Stimulated activated CD4-positive, alpha-beta T cell treated with anti-CD3 and anti-CD28 coated beads, Interleukin-2, amount 100 ng/mL, for 48 hours (primary cell): ENCODE results near the gene MNT.
A peak's percentile ranks its signal among the peaks of the same experiment; 100 is the strongest.
"Not testable (repeated sequence)": the region's sequence is repeated elsewhere in the genome, so short reads cannot be mapped to it uniquely, and the experiment has no call there.

ENCODE experiments used
- DNase-seq, 2 donors: peaks; one replicate each; pipeline ENCODE4 v3.0.0-alpha.2; 2020

The MNT gene, protein sequence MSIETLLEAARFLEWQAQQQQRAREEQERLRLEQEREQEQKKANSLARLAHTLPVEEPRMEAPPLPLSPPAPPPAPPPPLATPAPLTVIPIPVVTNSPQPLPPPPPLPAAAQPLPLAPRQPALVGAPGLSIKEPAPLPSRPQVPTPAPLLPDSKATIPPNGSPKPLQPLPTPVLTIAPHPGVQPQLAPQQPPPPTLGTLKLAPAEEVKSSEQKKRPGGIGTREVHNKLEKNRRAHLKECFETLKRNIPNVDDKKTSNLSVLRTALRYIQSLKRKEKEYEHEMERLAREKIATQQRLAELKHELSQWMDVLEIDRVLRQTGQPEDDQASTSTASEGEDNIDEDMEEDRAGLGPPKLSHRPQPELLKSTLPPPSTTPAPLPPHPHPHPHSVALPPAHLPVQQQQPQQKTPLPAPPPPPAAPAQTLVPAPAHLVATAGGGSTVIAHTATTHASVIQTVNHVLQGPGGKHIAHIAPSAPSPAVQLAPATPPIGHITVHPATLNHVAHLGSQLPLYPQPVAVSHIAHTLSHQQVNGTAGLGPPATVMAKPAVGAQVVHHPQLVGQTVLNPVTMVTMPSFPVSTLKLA

DNA sequence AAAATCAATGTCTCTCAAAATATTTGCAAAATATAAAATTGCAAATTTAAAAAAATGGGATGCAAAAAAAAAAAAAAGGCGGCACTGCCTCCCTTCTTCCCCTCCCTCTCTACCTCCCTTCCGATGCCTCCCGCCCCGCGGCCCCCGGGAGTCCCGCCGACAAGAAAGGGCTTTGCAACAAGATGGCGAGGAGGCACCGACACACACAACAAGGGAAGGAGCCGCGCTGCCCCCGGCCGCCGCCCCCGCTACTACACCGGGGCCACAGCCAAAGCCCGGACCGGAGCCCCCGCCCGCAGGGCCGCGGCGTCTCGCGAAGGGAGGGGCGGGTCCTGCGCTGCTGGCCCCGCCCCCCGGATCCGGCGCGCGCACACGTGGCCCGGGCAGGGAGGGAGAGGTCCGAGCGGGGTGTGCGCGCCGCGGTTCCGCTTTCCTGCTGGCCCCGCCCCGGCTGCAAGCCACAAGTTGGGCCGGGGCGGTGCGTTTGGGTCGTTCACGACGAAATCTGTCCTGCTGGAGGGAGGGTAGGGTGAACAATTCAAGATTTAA is at the start of gene MNT:
TSS of gene MNT (minus strand) at position 184 of the 549 bp plus-strand sequence. CDS start 348 bp downstream, outside the sequence.
- DNase-seq = peak; percentile 85 to 91

DNA sequence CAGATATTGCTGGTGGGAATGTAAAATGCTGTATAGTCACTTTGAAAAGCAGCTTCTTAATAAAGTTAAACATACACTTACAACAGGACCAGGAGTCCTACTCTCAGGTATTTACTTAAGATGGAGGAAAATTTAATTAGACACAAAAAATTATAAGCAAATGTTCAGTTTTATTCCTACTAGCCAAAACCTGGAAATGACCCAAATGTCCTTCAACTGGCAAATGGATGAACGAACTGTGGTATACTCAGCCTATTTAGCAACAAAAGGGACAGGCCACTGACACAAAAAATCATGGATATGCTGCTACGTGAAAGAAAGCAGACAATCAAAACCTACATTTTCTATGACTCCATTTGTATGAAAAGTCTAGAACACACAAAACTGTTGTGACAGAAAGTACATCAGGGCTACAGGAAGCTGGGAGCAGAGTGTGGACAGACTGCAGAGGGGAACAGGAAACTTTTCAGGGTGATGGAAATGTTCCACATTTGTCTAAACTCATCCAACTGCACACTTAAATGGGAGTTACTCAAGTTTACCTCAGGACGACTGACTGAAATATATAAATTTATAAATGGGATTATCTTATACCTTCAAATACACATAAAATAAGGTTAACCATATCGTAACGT is 49.3 kb upstream of the MNT start:
- no peak for DNase-seq

DNA sequence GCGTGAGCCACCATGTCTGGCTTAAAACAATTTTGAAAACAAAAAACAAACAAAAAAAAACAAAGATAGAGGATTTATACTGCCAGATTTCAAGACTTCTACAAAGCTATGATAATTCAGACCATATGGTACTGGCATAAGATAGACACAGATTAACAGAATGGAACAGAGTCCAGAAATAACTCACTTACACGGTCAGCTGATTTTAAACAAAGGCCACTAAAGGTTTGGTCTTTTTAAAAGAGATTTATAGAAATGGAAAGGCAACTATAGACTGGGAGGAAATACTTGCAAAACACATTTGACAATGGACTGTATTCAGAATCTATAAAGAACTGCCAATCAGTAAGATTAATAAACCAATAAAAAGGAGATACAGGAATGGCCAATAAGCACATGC is 48.6 kb upstream of the MNT start:
- no peak for DNase-seq

DNA sequence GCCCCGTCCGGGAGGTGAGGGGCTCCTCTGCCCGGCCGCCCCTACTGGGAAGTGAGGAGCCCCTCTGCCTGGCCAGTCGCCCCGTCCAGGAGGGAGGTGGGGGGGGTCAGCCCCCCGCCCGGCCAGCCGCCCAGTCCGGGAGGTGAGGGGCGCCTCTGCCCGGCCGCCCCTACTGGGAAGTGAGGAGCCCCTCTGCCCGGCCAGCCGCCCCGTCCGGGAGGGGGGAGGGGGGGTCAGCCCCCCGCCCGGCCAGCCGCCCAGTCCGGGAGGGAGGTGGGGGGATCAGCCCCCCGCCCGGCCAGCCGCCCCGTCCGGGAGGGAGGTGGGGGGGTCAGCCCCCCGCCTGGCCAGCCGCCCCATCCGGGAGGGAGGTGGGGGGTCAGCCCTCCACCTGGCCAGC is 46.6 kb upstream of the MNT start:
- not testable (repeated sequence) for DNase-seq

DNA sequence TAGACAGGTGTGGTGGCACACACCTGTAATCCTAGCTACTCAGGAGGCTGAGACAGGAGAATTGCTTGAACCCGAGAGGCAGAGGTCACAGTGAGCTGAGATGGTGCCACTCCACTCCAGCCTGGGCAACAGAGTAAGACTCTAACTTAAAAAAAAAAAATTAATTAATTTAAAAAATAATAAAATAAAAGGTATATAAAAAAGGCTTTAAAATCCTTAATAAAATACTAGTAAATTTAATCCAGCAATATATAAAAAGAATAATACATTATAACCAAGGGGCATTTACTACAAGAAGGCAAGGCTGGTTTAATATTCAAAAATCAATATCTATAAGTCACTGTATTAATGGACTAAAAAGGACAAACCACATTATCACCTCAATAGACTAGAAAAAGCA is 44.8 kb upstream of the MNT start:
- DNase-seq = no peak

DNA sequence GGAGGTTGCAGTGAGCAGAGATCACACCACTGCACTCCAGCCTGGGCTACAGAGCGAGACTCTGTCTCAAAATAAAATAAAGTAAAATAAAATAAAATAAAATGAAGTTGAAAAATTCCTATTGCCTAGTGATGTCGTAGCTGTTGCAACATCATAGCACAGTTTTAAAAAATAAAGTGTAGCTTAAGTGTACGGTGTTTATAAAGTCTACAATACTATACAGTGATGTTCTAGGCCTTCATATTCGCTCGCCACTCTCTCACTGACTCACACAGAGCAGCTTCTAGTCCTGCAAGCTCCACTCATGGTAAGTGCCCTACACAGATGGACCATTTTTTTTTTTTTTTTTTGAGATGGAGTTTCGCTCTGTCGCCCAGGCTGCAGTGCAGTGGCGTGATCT is 43.5 kb upstream of the MNT start:
- no peak for DNase-seq

DNA sequence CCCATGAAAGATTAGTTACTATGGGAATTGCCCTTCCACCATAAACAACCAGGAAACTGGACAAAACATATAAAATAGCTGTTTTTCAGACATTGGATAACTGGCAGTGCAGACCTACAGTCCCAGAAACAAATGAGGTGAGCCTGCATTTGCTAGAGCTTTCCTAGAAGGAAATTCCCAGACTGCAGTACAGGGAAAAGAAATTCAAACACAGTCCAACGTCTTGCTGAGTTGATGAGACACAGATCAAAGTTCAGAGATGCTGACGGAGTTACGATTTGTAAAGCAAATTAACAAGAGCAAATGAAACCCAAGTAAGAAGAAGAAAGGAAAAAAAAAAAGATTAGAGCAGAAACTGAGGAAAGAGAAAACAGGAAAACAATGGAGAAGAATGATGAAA is 41.3 kb upstream of the MNT start:
- DNase-seq = no peak

DNA sequence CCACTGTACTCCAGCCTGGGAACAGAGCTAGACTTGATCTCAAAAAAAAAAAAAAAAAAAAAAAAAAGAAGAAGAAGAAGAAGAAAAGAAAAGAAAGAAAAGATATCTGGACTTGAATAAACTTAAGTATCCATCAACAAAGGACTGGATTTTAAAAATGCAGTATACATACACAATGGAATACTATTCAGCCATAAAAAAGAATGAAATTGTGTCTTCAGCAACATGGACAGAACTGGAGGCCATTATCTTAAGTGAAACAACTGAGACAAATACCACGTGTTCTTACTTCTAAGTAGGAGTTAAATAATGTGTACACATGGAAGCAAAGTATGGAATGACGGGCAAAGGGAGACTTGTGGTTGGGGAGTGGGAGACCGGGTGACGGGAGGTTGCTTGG is 40.1 kb upstream of the MNT start:
- no peak for DNase-seq

DNA sequence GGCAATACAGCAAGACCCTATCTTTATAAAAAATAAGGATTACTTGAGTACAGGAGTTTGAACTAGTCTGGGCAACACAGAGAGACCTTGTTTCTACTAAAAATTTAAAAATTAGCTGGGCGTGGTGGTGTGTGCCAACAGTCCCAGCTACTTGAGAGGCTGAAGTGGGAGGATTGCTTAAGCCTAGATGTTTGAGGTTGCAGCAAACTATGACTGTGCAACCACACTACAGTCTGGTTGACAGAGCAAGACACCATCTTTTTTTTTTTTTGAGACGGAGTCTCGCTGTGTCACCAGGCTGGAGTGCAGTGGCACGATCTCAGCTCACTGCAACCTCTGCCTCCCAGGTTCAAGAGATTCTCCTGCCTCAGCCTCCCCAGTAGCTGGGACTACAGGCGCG is 39.1 kb upstream of the MNT start:
- DNase-seq = not testable (repeated sequence)

DNA sequence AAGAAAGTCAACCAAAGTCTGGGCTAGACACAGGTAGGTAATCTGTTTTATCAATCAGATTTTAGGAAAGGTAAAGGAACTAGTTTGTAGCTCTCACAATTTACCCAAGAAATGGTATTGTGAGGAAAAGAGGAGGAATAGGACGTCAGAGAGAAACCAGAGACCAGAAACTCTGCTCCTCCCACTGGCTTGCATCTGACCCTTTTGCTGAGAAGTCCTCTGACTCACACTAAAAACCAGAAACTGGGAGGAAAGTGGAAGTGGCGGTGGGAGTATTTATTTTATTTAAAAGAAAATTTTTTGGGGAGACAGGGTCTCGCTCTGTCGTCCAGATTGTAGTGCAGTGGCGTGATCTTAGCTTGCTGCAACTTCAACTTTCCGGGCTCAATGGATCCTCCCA is 38.0 kb upstream of the MNT start:
- no peak for DNase-seq

DNA sequence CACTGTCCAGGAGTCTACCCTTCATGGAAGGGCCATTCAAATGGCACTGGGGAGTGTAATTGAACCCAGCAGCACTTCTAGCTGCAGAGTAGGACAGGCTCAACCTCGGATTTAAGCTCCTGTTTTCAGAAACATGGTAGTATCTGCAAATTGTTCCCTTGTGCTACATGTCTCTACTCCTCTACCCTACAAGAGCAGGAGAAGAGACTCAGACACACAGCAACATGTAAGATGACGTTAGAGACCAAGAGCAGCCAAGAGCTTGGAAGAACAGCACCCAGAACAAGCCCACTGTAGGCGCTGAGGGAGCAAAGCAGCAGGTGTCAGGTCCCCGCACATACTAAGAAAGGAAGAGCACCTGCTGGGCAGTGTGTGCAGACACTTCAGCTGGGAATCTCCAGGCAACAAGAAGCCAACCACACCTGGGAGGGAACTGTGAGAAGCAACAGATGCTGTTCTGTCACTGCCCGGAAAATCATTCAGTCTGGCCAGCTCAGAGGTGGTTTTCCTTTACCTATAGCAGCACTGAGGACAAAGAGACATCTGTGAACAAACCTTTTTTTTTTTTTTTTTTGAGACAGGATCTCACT is 35.6 kb upstream of the MNT start:
- DNase-seq = no peak

DNA sequence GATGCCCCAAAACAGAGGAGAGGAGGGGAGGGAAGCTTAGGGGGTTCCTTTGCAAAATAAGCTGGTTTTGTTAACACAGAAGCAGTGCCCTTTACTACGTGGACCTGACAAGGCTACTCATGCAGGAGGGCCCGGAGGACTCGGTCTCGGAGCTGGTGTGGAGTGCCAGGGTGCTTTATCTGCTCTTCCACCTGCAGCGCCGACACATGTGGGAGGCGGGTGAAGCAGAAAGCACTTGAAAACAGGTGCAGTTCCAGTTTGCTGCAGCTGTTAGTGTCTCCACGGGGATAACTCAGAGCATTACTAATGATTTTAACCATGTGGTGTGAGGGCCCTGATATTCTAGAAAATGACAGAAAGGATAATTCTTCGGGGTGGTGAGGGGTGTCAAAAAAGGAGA is 35.0 kb upstream of the MNT start:
- no peak for DNase-seq

DNA sequence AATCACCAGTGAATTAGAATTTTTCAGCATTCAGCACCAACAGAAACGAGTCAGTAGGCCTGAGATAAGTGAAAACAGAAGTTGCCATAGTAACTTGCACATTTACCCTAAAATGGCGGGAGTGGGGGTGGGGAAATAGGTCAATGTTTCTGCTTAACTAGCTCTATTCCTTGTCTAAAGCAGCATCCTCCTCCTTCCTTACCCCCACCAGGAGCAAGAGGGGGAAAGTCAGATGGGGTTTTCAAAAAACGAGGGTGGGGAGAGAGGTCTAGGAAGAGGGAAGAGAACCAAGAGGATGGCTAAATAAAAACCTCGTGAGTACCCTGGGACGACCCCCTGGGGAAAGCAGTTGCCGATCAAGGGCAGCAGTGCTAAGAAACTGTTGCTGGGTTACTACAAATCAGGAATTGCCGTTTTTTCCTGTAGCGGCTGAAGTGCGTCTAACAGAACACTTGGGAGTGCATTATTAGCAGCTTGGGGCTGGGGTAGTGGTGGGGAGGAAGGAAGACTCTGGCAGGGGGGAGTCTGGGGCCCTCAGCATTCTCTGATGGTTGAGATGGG is 34.4 kb upstream of the MNT start:
- DNase-seq = no peak

DNA sequence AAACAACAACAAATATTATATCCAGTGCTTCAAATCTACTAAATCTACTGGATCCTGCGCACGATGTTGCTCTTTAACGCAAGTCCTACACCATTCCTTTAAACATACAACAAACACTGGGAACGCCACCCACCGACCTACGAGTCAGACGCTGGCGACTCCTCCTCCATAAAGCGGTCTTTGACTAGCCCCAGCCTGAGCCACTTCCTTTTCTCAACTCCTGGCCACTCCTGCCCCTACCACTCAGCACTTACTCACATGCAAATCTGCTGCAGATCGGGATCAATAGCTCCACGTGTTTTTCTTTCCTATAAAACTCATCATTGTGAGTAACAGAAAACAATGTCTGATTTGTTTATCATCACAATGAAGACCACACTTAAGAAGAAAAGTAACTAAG is 32.8 kb upstream of the MNT start:
- no peak for DNase-seq

DNA sequence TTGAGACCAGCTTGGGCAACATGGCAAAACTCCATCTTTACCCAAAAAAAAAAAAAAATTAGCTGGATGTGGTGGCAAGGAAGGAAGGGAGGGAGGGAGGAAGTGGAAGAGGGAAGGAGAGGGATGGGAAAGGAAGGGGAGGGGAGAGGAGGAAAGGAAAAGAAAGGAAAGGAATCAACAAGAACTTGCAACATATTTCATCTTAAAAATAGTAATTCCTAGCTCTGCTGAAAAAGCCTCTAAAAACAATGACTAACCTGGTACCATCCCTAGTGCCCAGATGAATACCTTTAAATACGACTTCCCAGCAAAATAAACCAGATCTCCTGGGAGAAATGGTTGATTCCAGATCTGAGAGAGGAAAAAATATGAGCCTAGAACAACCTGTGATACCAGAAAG is 27.1 kb upstream of the MNT start:
- no peak for DNase-seq

DNA sequence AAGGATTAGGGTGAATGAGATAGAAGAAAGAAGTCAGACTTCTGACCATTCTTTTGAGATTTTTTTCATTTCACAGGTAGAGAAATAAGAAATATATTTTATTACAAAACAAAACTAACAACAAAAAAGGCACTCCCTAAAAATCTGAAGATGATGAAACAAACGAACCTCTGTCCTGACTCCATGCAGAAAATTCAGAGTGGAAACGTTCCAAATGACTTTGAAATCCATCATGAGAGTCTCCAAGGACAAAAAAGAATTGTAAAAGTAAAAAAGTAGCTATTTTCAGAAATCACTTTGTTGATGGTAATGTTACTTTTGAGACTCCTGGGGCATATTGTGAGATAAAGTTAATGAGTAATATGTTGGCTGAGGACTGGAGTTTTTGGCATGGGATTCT is 26.4 kb upstream of the MNT start:
- no peak for DNase-seq

DNA sequence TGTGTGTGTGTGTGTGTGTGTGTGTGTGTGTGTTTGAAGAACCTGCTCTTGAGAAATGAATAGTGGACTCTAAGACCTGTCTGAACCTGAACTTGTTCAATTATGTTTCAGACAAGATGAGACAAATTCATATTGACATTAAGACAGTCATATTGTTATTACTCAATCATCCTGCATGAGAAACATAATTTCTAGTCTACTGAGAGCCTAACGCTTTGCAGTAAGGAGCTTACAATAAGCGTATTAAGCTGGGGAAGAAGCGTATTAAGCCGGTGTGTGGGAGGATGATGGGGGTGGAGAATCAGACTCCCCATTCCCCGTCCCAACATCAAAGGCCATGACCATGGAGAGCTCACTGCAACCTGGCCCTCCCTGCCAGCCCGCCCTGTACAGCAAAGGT is 22.4 kb upstream of the MNT start:
- no peak for DNase-seq

DNA sequence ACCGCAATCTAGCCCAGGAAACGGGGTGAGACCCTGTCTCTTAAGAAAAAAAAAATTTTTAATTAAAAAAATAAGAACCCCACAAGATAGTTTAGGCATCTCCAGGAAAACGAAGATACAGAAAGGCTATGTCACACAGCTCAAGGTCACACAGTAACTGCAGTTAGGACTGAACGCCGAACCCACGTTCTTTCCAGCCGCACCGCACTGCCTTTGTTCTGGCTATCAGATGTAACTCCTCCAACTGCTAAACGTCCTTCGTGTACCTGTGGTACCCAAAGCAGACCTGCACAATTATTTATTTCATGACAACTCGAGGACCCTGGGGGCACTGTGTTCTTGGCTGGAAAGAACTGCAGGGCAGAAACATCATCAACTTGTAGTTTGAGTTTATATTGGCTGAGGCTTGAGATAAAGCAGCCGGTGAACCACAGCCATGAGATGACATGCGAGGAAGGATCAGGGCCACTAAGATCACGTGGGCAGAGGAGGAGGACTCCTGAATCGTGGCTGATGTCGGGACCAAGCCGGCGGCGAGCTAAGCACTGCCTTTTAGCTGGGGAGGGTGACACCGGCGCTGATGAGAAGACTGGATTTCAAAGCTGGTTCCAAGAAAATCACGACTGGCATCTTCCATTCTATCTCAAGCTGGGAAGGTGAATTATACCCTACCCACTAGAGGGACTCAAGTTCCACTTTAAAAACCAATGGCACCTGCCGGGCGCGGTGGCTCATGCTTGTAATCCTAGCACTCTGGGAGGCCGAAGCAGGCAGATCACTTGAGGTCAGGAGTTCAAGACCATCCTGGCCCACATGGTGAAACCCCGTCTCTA is 20.7 kb upstream of the MNT start:
- no peak for DNase-seq

DNA sequence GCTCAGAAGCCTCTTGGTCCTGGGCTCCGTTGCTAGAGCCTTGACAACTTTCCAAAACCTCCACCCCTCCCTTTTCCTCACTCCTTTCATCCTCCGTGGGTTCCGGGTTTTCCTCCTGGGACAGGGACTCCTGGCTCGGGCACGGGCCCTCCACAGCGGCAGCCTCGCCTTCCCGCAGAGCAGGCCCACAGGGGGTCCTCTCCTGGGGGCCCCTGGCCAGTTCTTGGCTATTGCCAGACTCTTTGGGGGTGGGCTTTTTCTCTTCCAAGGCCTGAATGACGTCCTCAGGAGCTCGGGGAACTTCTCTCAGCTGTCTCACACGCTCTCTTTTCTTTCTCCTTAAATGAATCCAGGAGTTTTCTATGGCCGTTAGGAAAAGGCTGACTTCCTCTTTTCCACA is 19.3 kb upstream of the MNT start:
- DNase-seq = no peak

DNA sequence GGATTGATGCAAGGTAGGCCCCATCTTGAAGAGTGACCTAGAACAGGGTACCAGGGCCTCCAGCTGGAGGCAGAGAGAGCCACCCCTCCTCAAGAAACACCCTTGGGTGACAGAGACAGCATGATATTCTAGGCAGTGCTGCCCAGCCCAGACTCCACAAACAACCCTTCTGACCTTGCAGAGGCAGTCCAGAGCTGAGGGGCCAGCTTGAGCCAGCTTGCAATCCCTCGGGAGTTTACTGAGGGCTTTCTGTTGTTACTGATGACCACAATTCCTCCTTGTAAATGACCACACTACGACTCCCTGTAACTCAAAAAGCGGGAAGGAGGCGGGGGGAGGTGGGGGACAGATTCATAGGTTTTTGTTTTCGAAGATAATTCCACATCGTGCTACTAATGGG is 18.6 kb upstream of the MNT start:
- DNase-seq = no peak

DNA sequence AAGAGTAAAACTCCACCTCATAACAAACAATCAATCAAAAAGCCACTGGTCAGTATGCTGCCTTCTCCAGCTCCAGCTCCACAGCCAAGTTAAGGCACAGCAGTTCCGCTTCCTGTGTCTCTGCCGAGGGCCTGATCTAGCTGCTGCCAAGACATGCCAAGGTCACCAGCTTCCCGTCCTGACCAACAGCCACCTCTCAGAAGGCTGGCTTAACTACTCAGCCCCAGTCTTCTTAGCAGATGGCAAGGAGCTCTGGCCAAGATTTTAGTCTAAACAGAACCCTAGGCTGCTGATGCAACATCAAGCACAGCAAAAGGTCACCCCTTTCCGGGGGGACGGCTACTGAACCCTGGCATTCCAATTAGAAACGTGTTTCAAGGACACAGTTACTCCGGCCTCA is 17.7 kb upstream of the MNT start:
- DNase-seq = no peak

DNA sequence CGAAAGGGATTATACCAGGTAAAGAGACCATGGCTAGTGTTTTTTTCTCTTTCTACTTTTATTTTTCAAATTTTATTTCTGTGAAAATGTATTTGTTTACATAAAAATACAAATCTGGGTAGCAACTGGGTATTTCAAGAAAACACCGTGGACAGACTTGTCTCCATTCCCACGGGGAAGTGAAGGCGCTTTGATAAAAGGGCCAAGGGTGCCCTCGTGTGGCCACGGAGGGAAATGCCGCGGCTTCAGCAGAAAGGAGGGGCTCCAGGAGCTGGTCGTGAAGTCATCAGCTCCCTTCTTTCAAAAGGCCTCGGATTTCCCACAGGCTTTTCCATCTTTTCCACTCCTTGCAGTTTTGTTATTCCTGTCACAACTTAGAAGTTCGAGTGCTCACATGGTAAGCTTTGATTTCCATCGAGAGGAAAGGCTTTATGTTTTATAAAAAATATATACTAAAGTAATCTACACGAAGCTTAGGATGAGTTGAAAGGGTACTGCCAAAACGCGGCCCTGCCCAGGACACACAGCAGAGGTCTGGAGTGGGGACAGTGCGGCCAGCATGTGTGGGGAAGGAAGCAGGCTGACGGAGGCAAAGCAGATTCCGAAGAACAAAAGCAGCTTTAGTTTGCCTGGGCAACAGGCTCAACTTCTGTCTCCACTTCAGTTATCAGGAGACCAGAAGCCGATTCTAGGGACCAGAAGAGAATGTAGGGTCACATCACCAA is 15.3 kb upstream of the MNT start:
- peak; percentile 91 to 92 for DNase-seq
